Calu3 (cell line): ENCODE measurements around the gene ZSCAN23. TPM values are rescaled to one million over a fixed set of nuclear protein-coding genes. Genes with fewer than 3 reads are reported as not detected.

Experiments
- BruUV-seq: library from RNA; stranded (reverse); fragments of 400-500 nt; replicated peaks from 2 replicates; lab custom pipeline; 2021; lab: Mats Ljungman, UMichigan
- CTCF ChIA-PET: fragments of 300-600 bp; sonication (Branson Sonifier 250); formaldehyde crosslinking; loops from one replicate; lab custom pipeline; 2022; ENCODE audit warnings: antibody characterized with exemption; lab: Charles Lee
- DNase-seq: peaks from one replicate; pipeline ENCODE4 v3.0.0; 2022
- H3K27ac Mint-ChIP-seq: one replicate; pipeline ENCODE4 v1.8.0; 2022; ENCODE audit warnings: mixed read lengths; ENCODE audit not compliant: unreplicated experiment
- H3K27me3 Mint-ChIP-seq: one replicate; pipeline ENCODE4 v1.8.0; 2022; ENCODE audit warnings: mixed read lengths; ENCODE audit not compliant: unreplicated experiment
- H3K36me3 Mint-ChIP-seq: one replicate; pipeline ENCODE4 v1.8.0; 2022; ENCODE audit warnings: mild to moderate bottlenecking, moderate library complexity, mixed read lengths; ENCODE audit not compliant: insufficient read depth, unreplicated experiment
- H3K4me1 Mint-ChIP-seq: one replicate; pipeline ENCODE4 v1.8.0; 2022; ENCODE audit warnings: mild to moderate bottlenecking, low read depth, mixed read lengths; ENCODE audit not compliant: unreplicated experiment
- H3K4me3 Mint-ChIP-seq: one replicate; pipeline ENCODE4 v1.8.0; 2022; ENCODE audit warnings: mild to moderate bottlenecking, low read depth, moderate library complexity, mixed read lengths; ENCODE audit not compliant: unreplicated experiment
- H3K9me3 Mint-ChIP-seq: one replicate; pipeline ENCODE4 v1.8.0; 2022; ENCODE audit warnings: low read depth, mixed read lengths; ENCODE audit not compliant: unreplicated experiment
- CTCF ChIP-seq: fragments of 200-600 bp; IDR thresholded peaks from one replicate; pipeline ENCODE4 v1.8.0; 2022; ENCODE audit warnings: antibody characterized with exemption; ENCODE audit not compliant: unreplicated experiment
- intact Hi-C: fragments of 100-400 bp; cut with micrococcal nuclease; formaldehyde crosslinking; loops from one replicate; pipeline ENCODE4 v1.10.0; 2022; ENCODE audit not compliant: unreplicated experiment
- total RNA-seq: library from RNA; stranded (reverse); gene quantifications from 2 replicates; pipeline ENCODE4 v1.2.3, GENCODE V29; 2022

The ZSCAN23 gene
- total RNA-seq, 1 experiment from 2014 or later, result 1.8 TPM

- BruUV-seq, result no TSS peak
- Mint-ChIP-seq H3K27ac (peak overlapping the region; percentile 88), H3K4me1 (peaks cover 13% of the 10 kb centered on the region), H3K9me3 (peaks cover 8% of the 10 kb centered on the region), H3K27me3 (no peaks in the 10 kb centered on the region), H3K36me3 (peaks cover 26% of the 10 kb centered on the region), H3K4me3 (peak overlapping the region; percentile 85)
- TF ChIP-seq CTCF, result peak; percentile 77
- intact Hi-C loops, result loop anchor here (1.0 to 5.0 kb wide), 3 partner anchors 27 to 259 kb away; partner anchors contain the start of gene ZSCAN16
- DNase-seq, result peak; percentile 90
- CTCF ChIA-PET, result interaction anchor here (0.5 to 1.8 kb wide), 9 partner anchors 10 to 165 kb away, joined by 3 to 14 read pairs (median 4); partner anchors contain the start of genes ZKSCAN4 and ZSCAN12
These were observed 59.8 kb downstream of the ZSCAN23 start for GRCh38 chr6:28383235-28384142.

Other genes with a start within 250 kb of the ZSCAN23 start
- 24.6 and 25.8 TPM in 2 replicates for gene ZSCAN9, start 218.2 kb downstream of the ZSCAN23 start, total RNA-seq
- gene ZKSCAN4, start 191.2 kb downstream of the ZSCAN23 start, total RNA-seq, result 6.1 and 6.7 TPM in 2 replicates
- not detected in 2 replicates for gene NKAPL, start 184.2 kb downstream of the ZSCAN23 start, total RNA-seq
- 13.1 and 14.2 TPM in 2 replicates for gene ZSCAN26, start 176.3 kb downstream of the ZSCAN23 start, total RNA-seq
- 3.1 and 4.9 TPM in 2 replicates for gene PGBD1, start 161.9 kb downstream of the ZSCAN23 start, total RNA-seq
- 4.9 and 5.8 TPM in 2 replicates for gene ZSCAN31, start 107.3 kb downstream of the ZSCAN23 start, total RNA-seq
- gene ZKSCAN3, start 93.5 kb downstream of the ZSCAN23 start, total RNA-seq, result 7.3 and 7.8 TPM in 2 replicates
- 4.7 and 5.2 TPM in 2 replicates for gene ZSCAN12, start 43.7 kb downstream of the ZSCAN23 start, total RNA-seq
- not detected in 2 replicates for gene GPX6, start 72.3 kb upstream of the ZSCAN23 start, total RNA-seq
- gene GPX5, start 82.4 kb upstream of the ZSCAN23 start, total RNA-seq, result not detected in 2 replicates